HepG2 (cell line): Measurements from ENCODE around the gene VWCE. TPM values are rescaled to one million over a fixed set of nuclear protein-coding genes. Genes with fewer than 3 reads are reported as not detected.

Experiments
- ARNT ChIP-seq: fragments of 450-650 bp; IDR thresholded peaks from 2 replicates; pipeline ENCODE4 v1.6.1; 2017
- CENPBD1 ChIP-seq: sonication (generic); formaldehyde crosslinking; IDR thresholded peaks from 2 replicates; pipeline ENCODE4 v1.8.0; 2022; ENCODE audit warnings: missing genetic modification reagents, low read depth, mild to moderate bottlenecking, borderline replicate concordance
- CENPT ChIP-seq: sonication (generic); formaldehyde crosslinking; IDR thresholded peaks from 2 replicates; pipeline ENCODE4 v1.8.0; 2022; ENCODE audit warnings: low read depth, mild to moderate bottlenecking, moderate library complexity, missing genetic modification reagents
- CTCF ChIP-seq: sonication (generic); formaldehyde crosslinking; IDR thresholded peaks from 2 replicates; pipeline ENCODE4 v1.5.0; 2020; ENCODE audit warnings: mild to moderate bottlenecking, missing genetic modification reagents, moderate library complexity
- GPN1 ChIP-seq: sonication (generic); formaldehyde crosslinking; IDR thresholded peaks from 2 replicates; pipeline ENCODE4 v1.5.1; 2020; ENCODE audit warnings: missing genetic modification reagents, borderline replicate concordance
- NPAS2 ChIP-seq: sonication (generic); formaldehyde crosslinking; IDR thresholded peaks from 2 replicates; pipeline ENCODE4 v1.8.0; 2022; ENCODE audit warnings: mild to moderate bottlenecking, missing genetic modification reagents, borderline replicate concordance
- PHF21A ChIP-seq: sonication (generic); formaldehyde crosslinking; IDR thresholded peaks from 2 replicates; pipeline ENCODE4 v1.5.0; 2020; ENCODE audit warnings: mild to moderate bottlenecking, missing genetic modification reagents
- POLR2AphosphoS5 ChIP-seq: IDR thresholded peaks from 2 replicates; pipeline ENCODE4 v1.6.1; 2012; ENCODE audit warnings: low read depth, low read length
- RAD21 ChIP-seq: fragments of 450-650 bp; formaldehyde crosslinking; IDR thresholded peaks from 2 replicates; pipeline ENCODE4 v1.5.0; 2020; ENCODE audit warnings: mild to moderate bottlenecking
- SMAD3 ChIP-seq: sonication (generic); formaldehyde crosslinking; IDR thresholded peaks from 2 replicates; pipeline ENCODE4 v1.4.0; 2020; ENCODE audit warnings: missing genetic modification reagents
- SRSF9 ChIP-seq: fragments of 200-400 bp; formaldehyde crosslinking; IDR thresholded peaks from 2 replicates; pipeline ENCODE4 v1.6.1; 2018; ENCODE audit warnings: borderline replicate concordance, mild to moderate bottlenecking, low read depth, low read length; ENCODE audit not compliant: insufficient read depth, poor library complexity, severe bottlenecking
- SYNCRIP ChIP-seq: fragments of 200-400 bp; formaldehyde crosslinking; IDR thresholded peaks from 2 replicates; pipeline ENCODE4 v1.6.1; 2018; ENCODE audit warnings: mild to moderate bottlenecking, low read depth, low read length; ENCODE audit not compliant: insufficient read depth
- TIGD3 ChIP-seq: sonication (generic); formaldehyde crosslinking; IDR thresholded peaks from 2 replicates; pipeline ENCODE4 v1.5.1; 2020; ENCODE audit warnings: mild to moderate bottlenecking, missing genetic modification reagents, borderline replicate concordance
- UBTF ChIP-seq: sonication (generic); formaldehyde crosslinking; IDR thresholded peaks from 2 replicates; pipeline ENCODE4 v1.4.0; 2020; ENCODE audit warnings: mild to moderate bottlenecking, missing genetic modification reagents
- WIZ ChIP-seq: sonication (generic); formaldehyde crosslinking; IDR thresholded peaks from 2 replicates; pipeline ENCODE4 v1.5.1; 2020; ENCODE audit warnings: mild to moderate bottlenecking, missing genetic modification reagents
- ZNF431 ChIP-seq: sonication (generic); formaldehyde crosslinking; IDR thresholded peaks from 2 replicates; pipeline ENCODE4 v1.9.0; 2022; ENCODE audit warnings: missing genetic modification reagents, low read depth, mild to moderate bottlenecking, borderline replicate concordance
- ZNF44 ChIP-seq: sonication (generic); formaldehyde crosslinking; IDR thresholded peaks from 2 replicates; pipeline ENCODE4 v1.5.1; 2020; ENCODE audit warnings: mild to moderate bottlenecking, missing genetic modification reagents
- ZNF557 ChIP-seq: sonication (generic); formaldehyde crosslinking; IDR thresholded peaks from 2 replicates; pipeline ENCODE4 v1.4.0; 2020; ENCODE audit warnings: missing genetic modification reagents
- ZNF558 ChIP-seq: sonication (generic); formaldehyde crosslinking; IDR thresholded peaks from 2 replicates; pipeline ENCODE4 v1.9.0; 2022; ENCODE audit warnings: mild to moderate bottlenecking, missing genetic modification reagents, borderline replicate concordance
- ZNF704 ChIP-seq: sonication (generic); formaldehyde crosslinking; IDR thresholded peaks from 2 replicates; pipeline ENCODE4 v1.8.1; 2023; ENCODE audit warnings: mild to moderate bottlenecking, inconsistent platforms, moderate library complexity, missing genetic modification reagents, borderline replicate concordance
- ZNF746 ChIP-seq: sonication (generic); formaldehyde crosslinking; IDR thresholded peaks from 2 replicates; pipeline ENCODE4 v1.8.0; 2022; ENCODE audit warnings: mild to moderate bottlenecking, missing genetic modification reagents
- ZNF772 ChIP-seq: sonication (generic); formaldehyde crosslinking; IDR thresholded peaks from 2 replicates; pipeline ENCODE4 v1.5.0; 2020; ENCODE audit warnings: mild to moderate bottlenecking, missing genetic modification reagents
- polyA plus RNA-seq, 8 experiments: library from polyadenylated mRNA; depleted of rRNA in 3 of 8; stranded (reverse) in 7 of 8; unstranded in 1 of 8; fragments of >200 nt; fragmentation: Illumina TruSeq in 4 of 8; extraction: Trizol in 4 of 8; gene quantifications; 2 replicates each; pipeline versions ENCODE4 v1.2.1 to v1.2.3, GENCODE V29; 2011 to 2016; ENCODE audit warnings: low read depth in 4 of 8, missing spikeins in 1 of 8, mixed read lengths in 1 of 8; ENCODE audit not compliant: insufficient read depth in 1 of 8
- total RNA-seq, 5 experiments: library from RNA; depleted of rRNA; stranded (reverse); fragments of >200 nt; fragmentation: Illumina TruSeq; extraction: Trizol; gene quantifications; 2 replicates each; pipeline ENCODE4 v1.2.3, GENCODE V29; 2016; ENCODE audit warnings: low read depth in 1 of 5

The VWCE gene
- total and polyA plus RNA-seq, 2 of the 13 experiments (the other 11 are each of a cell fraction or from before 2014, with no cell fraction given): 27.6 to 58.3 TPM

GRCh38 chr11:61298663-61299244 is 3.6 kb upstream of the VWCE start (continued):
- TF ChIP-seq CTCF (no peak), NPAS2 (CRISPR knock-in tag) (no peak), UBTF (CRISPR knock-in tag) (no peak), ZNF44 (CRISPR knock-in tag) (no peak), ZNF772 (CRISPR knock-in tag) (peak; percentile 51; the same call in 1 of the 2 replicates), SRSF9 (no peak), CENPT (CRISPR knock-in tag) (no peak), RAD21 (CRISPR knock-in tag) (no peak), ZNF557 (CRISPR knock-in tag) (no peak), GPN1 (no peak), SMAD3 (CRISPR knock-in tag) (no peak; the same call in 1 of the 2 replicates), ZNF704 (CRISPR knock-in tag) (no peak), ZNF431 (CRISPR knock-in tag) (no peak), WIZ (CRISPR knock-in tag) (no peak), ZNF558 (CRISPR knock-in tag) (no peak), TIGD3 (no peak), POLR2AphosphoS5 (no peak; the same call in 1 of the 2 replicates), CENPBD1 (CRISPR knock-in tag) (no peak), ZNF746 (CRISPR knock-in tag) (no peak), PHF21A (CRISPR knock-in tag) (no peak; the same call in none of the 2 replicates), ARNT (no peak), SYNCRIP (no peak)
